Right lobe of liver (tissue), 6 donors: Measurements from ENCODE around the gene ARFGAP3. TPM values are rescaled to one million over a fixed set of nuclear protein-coding genes. Genes with fewer than 3 reads are reported as not detected.
A peak's percentile ranks its signal among the peaks of the same experiment; 100 is the strongest.

Experiments used
- ATAC-seq, 4 donors: fragments of 200-7000 bp; cut with Tn5 transposase; one replicate each; pipeline ENCODE4 v1.9.1; 2020; ENCODE audit warnings: mild to moderate bottlenecking in 4 of 4, moderate library complexity in 4 of 4
- DNase-seq, 3 donors: peaks; one replicate each; pipeline ENCODE4 v3.0.0-alpha.2; 2020
- H3K27ac ChIP-seq, 3 donors: fragments of 200-600 bp; one replicate each; pipeline ENCODE4 v1.8.0; 2022
- H3K27me3 ChIP-seq, 2 donors: fragments of 200-600 bp; one replicate each; pipeline ENCODE4 v1.8.0; 2022
- H3K36me3 ChIP-seq, 4 donors: fragments of 200-600 bp; sonication (generic) in 1 of 4; one replicate each; pipeline versions ENCODE4 v1.5.1 to v1.8.0; 2017 to 2022; ENCODE audit warnings: control low read depth in 1 of 4
- H3K4me1 ChIP-seq, 4 donors: fragments of 200-600 bp; sonication (generic) in 1 of 4; one replicate each; pipeline versions ENCODE4 v1.5.1 to v1.8.0; 2017 to 2022; ENCODE audit warnings: control low read depth in 1 of 4
- H3K4me3 ChIP-seq, 3 donors: fragments of 200-600 bp; one replicate each; pipeline ENCODE4 v1.8.0; 2022
- H3K9me3 ChIP-seq, 4 donors: fragments of 200-600 bp; sonication (generic) in 1 of 4; one replicate each; pipeline versions ENCODE4 v1.5.1 to v1.8.0; 2017 to 2022; ENCODE audit warnings: control low read depth in 1 of 4
- CTCF ChIP-seq, 4 donors: fragments of 200-600 bp in 3 of 4; fragments of 450-650 bp in 1 of 4; IDR thresholded peaks; one replicate each; pipeline versions ENCODE4 v1.5.1 to v1.8.0; 2016 to 2022; ENCODE audit warnings: antibody characterized with exemption in 4 of 4, mild to moderate bottlenecking in 2 of 4
- POLR2A ChIP-seq: fragments of 450-650 bp; IDR thresholded peaks from one replicate; pipeline ENCODE4 v1.6.1; 2017; ENCODE audit warnings: antibody characterized with exemption, mild to moderate bottlenecking
- WGBS: methylation state at CpG from one replicate; pipeline ENCODE4 v1.1.6; 2018; ENCODE audit warnings: low coverage, low lambda C conversion rate; ENCODE audit not compliant: insufficient coverage; ENCODE audit errors: missing lambda C conversion rate; 5-methylcytosine and 5-hydroxymethylcytosine counted together
- intact Hi-C, 2 donors: fragments of 100-400 bp; cut with DNase I; formaldehyde crosslinking; loops; one replicate each; pipeline versions ENCODE4 v1.11.2 to v1.14.1; 2022
- total RNA-seq, 6 experiments: library from RNA; depleted of rRNA in 2 of 6; stranded (reverse); fragments of >200 nt in 2 of 6; fragmentation: NEBNext Ultra II Directional in 3 of 6; extraction: Animal tissue kit (Norgen Biotek cat#: 25700) in 3 of 6; gene quantifications; one replicate each; pipeline versions ENCODE4 v1.1.0 to v1.2.4, GENCODE V29; 2016 to 2023
- donor health status: DM: no; HTN: yes; CAD: no.
- donor health status: DM: no; HTN: no; CAD: no.
- donor health status: DM: no; HTN: no; CAD: no.
- donor health status: DM: no; HTN: yes; CAD: no.
- donor health status: DM: no; HTN: yes; CAD: no.

The ARFGAP3 gene
- total RNA-seq, 6 experiments from 2014 or later = 19.8 to 48.4 (median 30.4) TPM

GRCh38 chr22:42876041-42876440, 19.0 kb upstream of the ARFGAP3 start:
- TF ChIP-seq CTCF (IDR thresholded peaks at IDR 0.05) (no peak), POLR2A (no peak)
- H3K4me3 ChIP-seq = no peak overlapping the region
- no peak for ATAC-seq

GRCh38 chr22:42874010-42874409, 16.9 kb upstream of the ARFGAP3 start:
- H3K4me3 ChIP-seq = no peak overlapping the region
- peaks cover 0 to 67% (median 17%) of the 10 kb centered on the region in 4 donors for H3K36me3 ChIP-seq
- ATAC-seq (no peak), DNase-seq (peak in 1 of 3 donors; percentile 13)
- 93% methylated on average over 4 of the region's 7 CpGs for WGBS
- no peaks in the 10 kb centered on the region for H3K27me3 ChIP-seq
- peaks cover 0 to 7% (median 2%) of the 10 kb centered on the region in 4 donors for H3K4me1 ChIP-seq
- H3K27ac ChIP-seq = no peak overlapping the region
- H3K9me3 ChIP-seq = no peaks in the 10 kb centered on the region
- TF ChIP-seq CTCF (IDR thresholded peaks at IDR 0.05) = no peak
- no peak for TF ChIP-seq POLR2A
- intact Hi-C loops = loop anchor here in 1 of 2 donors (10.0 kb wide), 1 partner anchor 111 kb away; no protein-coding TSS in a partner anchor

More at GRCh38 chr22:42876041-42876440, 19.0 kb upstream of the ARFGAP3 start:
- H3K4me1 ChIP-seq = peaks cover 0 to 19% (median 7%) of the 10 kb centered on the region in 4 donors
- H3K36me3 ChIP-seq = peaks cover 0 to 62% (median 18%) of the 10 kb centered on the region in 4 donors
- 100% methylated on average over 2 of the region's 17 CpGs for WGBS
- H3K27me3 ChIP-seq = no peaks in the 10 kb centered on the region
- peak in 1 of 3 donors; percentile 45 for DNase-seq
- no peak overlapping the region for H3K27ac ChIP-seq
- intact Hi-C loops = loop anchor here in 1 of 2 donors (10.0 kb wide), 1 partner anchor 109 kb away; no protein-coding TSS in a partner anchor
- H3K9me3 ChIP-seq = no peaks in the 10 kb centered on the region

GRCh38 chr22:42873356-42873755, 16.3 kb upstream of the ARFGAP3 start:
- Histone ChIP-seq H3K4me1 (peaks cover 0 to 13% (median 5%) of the 10 kb centered on the region in 4 donors), H3K27ac (no peak overlapping the region), H3K36me3 (peaks cover 0 to 61% (median 11%) of the 10 kb centered on the region in 4 donors), H3K4me3 (no peak overlapping the region), H3K9me3 (no peaks in the 10 kb centered on the region), H3K27me3 (no peaks in the 10 kb centered on the region)
- no peak for ATAC-seq
- DNase-seq = no peak
- TF ChIP-seq POLR2A (no peak), CTCF (IDR thresholded peaks at IDR 0.05) (no peak)
- intact Hi-C loops = loop anchor here in 1 of 2 donors (10.0 kb wide), 1 partner anchor 111 kb away; no protein-coding TSS in a partner anchor

GRCh38 chr22:42872821-42873220, 15.7 kb upstream of the ARFGAP3 start:
- DNase-seq = no peak

More at GRCh38 chr22:42872821-42873220, 15.7 kb upstream of the ARFGAP3 start:
- WGBS = 55% methylated on average over 5 of the region's 9 CpGs
- intact Hi-C loops = loop anchor here in 1 of 2 donors (10.0 kb wide), 1 partner anchor 112 kb away; no protein-coding TSS in a partner anchor
- H3K27me3 ChIP-seq = no peaks in the 10 kb centered on the region
- peaks cover 0 to 56% (median 8%) of the 10 kb centered on the region in 4 donors for H3K36me3 ChIP-seq
- ATAC-seq = no peak
- H3K4me3 ChIP-seq = no peak overlapping the region
- H3K9me3 ChIP-seq = no peaks in the 10 kb centered on the region
- TF ChIP-seq POLR2A (no peak), CTCF (IDR thresholded peaks at IDR 0.05) (no peak)
- H3K27ac ChIP-seq = no peak overlapping the region
- peaks cover 0 to 13% (median 6%) of the 10 kb centered on the region in 4 donors for H3K4me1 ChIP-seq
